Stimulated activated CD4-positive, alpha-beta T cell treated with anti-CD3 and anti-CD28 coated beads, Interleukin-4, amount 100 ng/mL, for 48 hours (primary cell): ENCODE measurements around the gene OVCA2.

Source experiments
- DNase-seq, 2 donors: peaks; one replicate each; pipeline ENCODE4 v3.0.0-alpha.2; 2020; ENCODE audit warnings: low read depth in 2 of 2

OVCA2 gene

GRCh38 chr17:2065949-2066400 is 24.2 kb downstream of the OVCA2 start:
- DNase-seq = no peak

- DNase-seq = no peak
These were observed 25.3 kb downstream of the OVCA2 start for GRCh38 chr17:2067048-2067561.

- no peak for DNase-seq
These were observed 25.8 kb downstream of the OVCA2 start for GRCh38 chr17:2067608-2068024.

- DNase-seq = no peak
These were observed 26.3 kb downstream of the OVCA2 start for GRCh38 chr17:2068031-2068518.

GRCh38 chr17:2068519-2069051 is 26.8 kb downstream of the OVCA2 start:
- no peak for DNase-seq

GRCh38 chr17:2070241-2071023 is 28.6 kb downstream of the OVCA2 start:
- peak; percentile 61 to 74 for DNase-seq

- DNase-seq = no peak
These were observed 29.2 kb downstream of the OVCA2 start for GRCh38 chr17:2071024-2071385.

- DNase-seq = no peak
These were observed 29.8 kb downstream of the OVCA2 start for GRCh38 chr17:2071455-2072281.

- no peak for DNase-seq
These were observed 33.1 kb downstream of the OVCA2 start for GRCh38 chr17:2074919-2075318.

- DNase-seq = no peak
These were observed 33.7 kb downstream of the OVCA2 start for GRCh38 chr17:2075336-2076086.

GRCh38 chr17:2076087-2076984 is 34.5 kb downstream of the OVCA2 start:
- DNase-seq = no peak

GRCh38 chr17:2077040-2077439 is 35.2 kb downstream of the OVCA2 start:
- no peak for DNase-seq

- DNase-seq = no peak
These were observed 39.7 kb downstream of the OVCA2 start for GRCh38 chr17:2081564-2081963.

- no peak for DNase-seq
These were observed 40.4 kb downstream of the OVCA2 start for GRCh38 chr17:2082003-2082781.

GRCh38 chr17:2083613-2084035 is 41.8 kb downstream of the OVCA2 start:
- DNase-seq = no peak

GRCh38 chr17:2084036-2084765 is 42.4 kb downstream of the OVCA2 start:
- DNase-seq = no peak

- DNase-seq = no peak
These were observed 43.2 kb downstream of the OVCA2 start for GRCh38 chr17:2084766-2085647.

- DNase-seq = no peak
These were observed 43.8 kb downstream of the OVCA2 start for GRCh38 chr17:2085648-2085949.
